Motor neuron (in vitro differentiated cells): Measurements from ENCODE around the gene STAC2. TPM values are rescaled to one million over a fixed set of nuclear protein-coding genes. Genes with fewer than 3 reads are reported as not detected.
A peak's percentile ranks its signal among the peaks of the same experiment; 100 is the strongest.

Experiments
- ATAC-seq, 8 experiments: fragments of 200-7000 bp; cut with Tn5 transposase; replicated peaks in 6 of 8; 2 replicates each; pipeline ENCODE4 v1.8.0; 2021; ENCODE audit warnings: mild to moderate bottlenecking in 8 of 8, moderate library complexity in 8 of 8
- H3K27ac ChIP-seq, 2 donors: fragments of 250-450 bp; sonication (Bioruptor Pico); 2 replicates each; pipeline ENCODE4 v1.9.0; 2021; ENCODE audit warnings: antibody characterized with exemption in 2 of 2, mild to moderate bottlenecking in 2 of 2, moderate library complexity in 1 of 2
- H3K4me1 ChIP-seq, 2 donors: fragments of 250-450 bp; sonication (Bioruptor Pico); replicated peaks in 1 of 2; 2 replicates each; pipeline ENCODE4 v1.6.1; 2021; ENCODE audit warnings: antibody characterized with exemption in 2 of 2, mild to moderate bottlenecking in 2 of 2, moderate library complexity in 1 of 2
- H3K4me3 ChIP-seq, 5 donors: fragments of 250-450 bp; sonication (Bioruptor Pico); 2 replicates each; pipeline ENCODE4 v1.9.0; 2021; ENCODE audit warnings: antibody characterized with exemption in 5 of 5, mild to moderate bottlenecking in 5 of 5, moderate library complexity in 4 of 5
- WGBS, 10 experiments: fragments of 450-650 bp; shearing (Covaris generic); methylation state at CpG; one replicate each; pipeline ENCODE4 v1.0.0; 2022; 5-methylcytosine and 5-hydroxymethylcytosine counted together
- in situ Hi-C, 9 experiments: fragments of 400-800 bp; cut with MboI; loops; one replicate each; pipeline ENCODE4 v1.15.0; 2021; ENCODE audit warnings: low sequenced_read_pairs in 9 of 9, low pct_unique_long_range_greater_than_20kb in 2 of 9; ENCODE audit not compliant: unreplicated experiment in 9 of 9
- total RNA-seq, 8 experiments: library from RNA; unstranded; fragments of 300-600 nt; gene quantifications; 2 replicates each; pipeline versions ENCODE4 v1.2.3 to v1.2.4, GENCODE V29; 2022

Gene STAC2
- total RNA-seq, 8 experiments from 2014 or later: 0.20 to 4.5 (median 0.84) TPM

DNA sequence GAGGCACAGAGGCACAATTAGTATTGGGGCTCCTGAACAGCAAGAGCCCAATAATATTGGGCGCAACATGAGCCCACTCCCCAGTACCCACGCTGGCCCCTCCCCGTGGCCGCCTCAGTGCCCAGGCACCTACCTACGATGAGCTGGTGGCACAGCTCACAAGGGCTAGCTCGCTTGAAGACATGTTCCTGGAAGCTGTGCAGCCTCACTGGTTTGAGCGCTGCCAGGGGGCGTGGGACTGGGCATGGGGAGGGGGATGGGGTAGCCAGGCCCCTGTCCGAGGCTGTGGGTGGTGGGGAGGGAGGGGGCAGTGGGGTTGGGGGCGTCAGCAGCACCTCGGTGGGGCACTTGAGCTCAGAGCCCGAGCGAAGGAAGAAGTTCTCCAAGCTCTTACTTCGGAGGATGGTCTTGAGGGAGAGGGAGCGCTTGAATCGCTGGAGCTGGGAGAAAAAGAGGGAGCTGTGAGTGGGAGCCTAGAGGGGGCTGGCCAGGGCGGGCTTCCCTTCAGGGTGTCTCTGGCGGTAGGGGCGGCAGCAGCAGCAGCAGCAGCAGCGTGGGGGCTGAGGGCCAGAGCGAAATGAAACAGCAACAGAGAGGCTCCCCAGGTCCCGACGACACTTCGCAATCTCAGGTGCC is 7.9 kb downstream of the STAC2 start:
- Histone ChIP-seq H3K4me3 (no peak overlapping the region), H3K4me1 (no peaks in the 10 kb centered on the region), H3K27ac (no peak overlapping the region)
- in situ Hi-C loops: no loop called here
- peak in 2 of 8 experiments; percentile 20 to 27 for ATAC-seq
- WGBS, 10 experiments: 15 to 30% (median 17%) methylated on average over 3 to 6 of the region's 24 CpGs; no CpG with 5 or more reads in 6 of the 10 experiments

DNA sequence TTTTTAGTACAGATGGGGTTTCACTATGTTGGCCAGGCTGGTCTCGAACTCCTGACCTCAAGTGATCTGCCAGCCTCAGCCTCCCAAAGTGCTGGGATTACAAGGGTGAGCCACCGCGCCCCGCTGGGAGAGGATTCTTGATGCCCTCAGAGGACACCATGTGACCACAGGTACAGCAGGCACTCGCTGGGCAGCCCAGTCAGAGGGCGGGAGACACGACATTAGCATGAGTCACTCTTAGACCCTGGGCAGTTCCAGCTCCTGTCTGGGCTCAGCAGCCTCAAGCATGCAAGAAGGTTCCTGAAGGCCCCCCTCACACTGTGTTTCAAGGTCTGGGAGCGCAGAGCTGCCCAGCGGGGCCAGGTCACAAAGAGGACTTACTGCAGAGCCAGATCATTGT is 11.9 kb downstream of the STAC2 start:
- WGBS, 10 experiments: 20 to 100% (median 59%) methylated on average over 1 to 5 of the region's 9 CpGs; no CpG with 5 or more reads in 5 of the 10 experiments
- Histone ChIP-seq H3K4me3 (no peak overlapping the region), H3K27ac (no peak overlapping the region), H3K4me1 (peaks cover 9 to 10% of the 10 kb centered on the region in 2 donors)
- in situ Hi-C loops: no loop called here
- ATAC-seq: peak in 1 of 8 experiments; percentile 16

DNA sequence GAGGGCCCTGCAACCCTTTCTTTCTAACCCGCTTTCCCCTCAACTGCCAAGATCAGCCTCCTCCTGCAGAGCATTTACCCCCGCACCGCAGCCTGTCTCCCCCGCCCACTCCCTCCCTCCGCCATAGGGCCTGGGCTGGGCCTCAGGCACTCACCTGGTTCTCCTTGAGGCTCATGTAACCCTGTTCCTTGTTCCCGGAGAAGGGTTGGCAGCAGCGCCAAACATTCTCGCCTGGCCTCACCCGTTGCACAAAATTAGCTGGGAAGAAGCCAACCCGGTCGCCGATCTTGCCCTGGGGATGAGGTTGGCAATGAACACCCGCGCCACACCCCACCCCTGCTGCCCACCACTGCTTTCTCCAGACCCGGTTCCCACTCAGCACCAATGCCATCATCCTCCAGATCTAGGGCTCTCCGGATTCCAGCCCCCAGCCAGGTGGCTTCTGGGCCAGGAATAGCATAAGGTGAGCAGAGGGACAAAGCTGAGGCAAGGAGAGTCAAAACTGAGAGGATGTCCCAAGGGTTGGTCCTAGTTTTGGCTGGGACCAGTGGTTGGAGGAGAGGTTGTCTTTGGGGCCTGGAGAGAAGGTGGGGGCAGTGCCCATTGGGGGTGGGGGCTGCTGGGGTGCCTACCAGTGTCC is 12.8 kb downstream of the STAC2 start:
- Histone ChIP-seq H3K27ac (no peak overlapping the region), H3K4me3 (no peak overlapping the region), H3K4me1 (peaks cover 9 to 10% of the 10 kb centered on the region in 2 donors)
- in situ Hi-C loops: no loop called here
- 70 to 87% methylated on average over 2 to 6 of the region's 16 CpGs; no CpG with 5 or more reads in 8 of the 10 experiments for WGBS, 10 experiments
- ATAC-seq: no peak

DNA sequence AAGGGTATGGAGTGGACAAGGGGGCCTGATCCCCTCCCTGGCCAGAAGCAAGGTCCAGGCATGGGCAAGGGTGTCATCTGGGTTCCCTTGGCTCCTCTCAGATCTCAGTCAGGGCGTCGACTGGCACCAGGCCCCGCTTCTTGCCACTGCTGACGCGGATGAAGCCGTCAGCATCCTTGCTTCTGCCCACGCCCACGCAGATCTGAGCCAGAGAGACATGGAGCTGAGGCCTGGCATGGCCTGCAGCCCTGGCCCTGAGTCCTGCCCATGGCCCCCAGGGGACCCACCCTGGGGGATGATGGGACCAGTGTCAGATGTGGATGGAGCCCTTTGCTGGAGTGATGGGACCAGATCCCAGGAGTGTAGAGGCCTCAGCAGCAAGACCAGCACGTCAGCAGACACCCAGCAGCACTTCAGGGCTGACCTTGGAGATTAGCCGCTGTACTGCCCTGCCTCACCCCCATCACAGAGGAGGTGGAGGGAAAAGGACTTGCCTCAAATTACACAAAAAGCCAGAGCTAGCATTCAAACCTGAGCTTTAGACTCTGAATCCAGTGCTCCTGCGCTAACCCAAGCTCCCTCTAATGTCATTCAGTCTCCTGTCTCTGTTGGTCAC is 13.4 kb downstream of the STAC2 start:
- Histone ChIP-seq H3K4me3 (no peak overlapping the region), H3K27ac (no peak overlapping the region), H3K4me1 (peaks cover 9 to 10% of the 10 kb centered on the region in 2 donors)
- ATAC-seq: no peak
- WGBS, 10 experiments: 20 to 93% (median 73%) methylated on average over 1 to 6 of the region's 11 CpGs; no CpG with 5 or more reads in 7 of the 10 experiments
- in situ Hi-C loops: no loop called here

DNA sequence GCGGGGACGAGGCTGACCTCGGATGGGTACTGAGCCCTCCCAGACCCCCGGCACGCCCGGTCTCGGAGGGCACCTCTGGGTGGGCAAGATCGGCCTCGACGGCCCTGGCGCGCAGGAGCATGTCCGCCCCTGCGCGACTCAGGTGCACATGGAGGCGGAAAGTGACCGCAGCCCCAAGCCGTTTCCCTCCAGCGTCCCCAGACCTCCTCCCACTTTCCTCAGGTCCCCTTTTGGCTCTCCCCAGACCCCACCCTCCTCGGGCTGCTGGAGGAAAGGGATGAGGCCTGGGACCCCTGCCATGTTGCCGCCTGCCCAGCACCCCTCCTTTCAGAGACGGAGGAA is 15.7 kb downstream of the STAC2 start:
- Histone ChIP-seq H3K4me3 (peak overlapping the region in 3 of 5 donors; percentile 10 to 20 (median 13)), H3K27ac (no peak overlapping the region), H3K4me1 (peaks cover 9 to 10% of the 10 kb centered on the region in 2 donors)
- in situ Hi-C loops: no loop called here
- no peak for ATAC-seq
- WGBS, 10 experiments: no CpG with 5 or more reads among the region's 22 CpGs

DNA sequence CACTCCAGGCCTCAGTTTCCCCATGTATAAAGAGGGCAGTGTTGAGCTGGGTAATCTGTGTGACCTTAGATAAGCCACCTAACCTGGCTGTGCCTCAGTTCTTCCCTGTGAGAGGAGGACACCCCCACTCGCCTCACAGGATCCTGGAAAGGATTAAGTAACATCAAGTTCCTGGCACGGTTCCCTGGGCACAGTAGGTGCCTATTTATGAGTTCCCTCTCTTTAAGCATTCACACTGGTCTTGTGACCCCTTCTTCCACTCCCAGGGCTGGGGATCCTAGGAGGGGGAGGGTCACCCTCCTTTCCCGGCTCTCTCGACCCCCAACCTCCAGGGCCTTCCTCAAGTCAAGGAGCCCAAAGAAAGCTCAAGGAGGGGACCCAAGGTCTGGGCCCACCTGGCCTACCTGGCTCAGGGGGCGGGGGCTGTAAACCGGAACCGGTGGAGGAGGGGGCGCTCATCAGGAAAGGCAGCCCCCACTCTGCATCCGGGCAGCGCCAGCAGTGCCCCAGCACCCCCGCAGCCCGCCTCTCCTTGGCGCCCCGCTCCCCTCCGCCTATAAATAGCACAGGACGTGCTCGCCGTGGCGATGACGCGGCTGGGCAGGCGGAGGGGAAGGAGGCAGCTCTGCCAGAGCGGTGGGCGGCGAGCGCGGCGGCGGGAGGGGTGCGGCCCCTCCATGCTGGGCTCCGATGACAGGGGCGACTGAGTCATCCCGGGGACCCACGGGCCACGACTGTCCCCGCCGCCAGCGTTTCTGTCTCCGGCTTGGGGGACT is 16.2 kb downstream of the STAC2 start:
- Histone ChIP-seq H3K4me3 (peak overlapping the region in 3 of 5 donors; percentile 10 to 20 (median 13)), H3K27ac (no peak overlapping the region), H3K4me1 (peaks cover 9 to 10% of the 10 kb centered on the region in 2 donors)
- 20 to 100% (median 62%) methylated on average over 1 to 2 of the region's 39 CpGs; no CpG with 5 or more reads in 6 of the 10 experiments for WGBS, 10 experiments
- peak; percentile 24 to 91 (median 84) for ATAC-seq
- in situ Hi-C loops: no loop called here

DNA sequence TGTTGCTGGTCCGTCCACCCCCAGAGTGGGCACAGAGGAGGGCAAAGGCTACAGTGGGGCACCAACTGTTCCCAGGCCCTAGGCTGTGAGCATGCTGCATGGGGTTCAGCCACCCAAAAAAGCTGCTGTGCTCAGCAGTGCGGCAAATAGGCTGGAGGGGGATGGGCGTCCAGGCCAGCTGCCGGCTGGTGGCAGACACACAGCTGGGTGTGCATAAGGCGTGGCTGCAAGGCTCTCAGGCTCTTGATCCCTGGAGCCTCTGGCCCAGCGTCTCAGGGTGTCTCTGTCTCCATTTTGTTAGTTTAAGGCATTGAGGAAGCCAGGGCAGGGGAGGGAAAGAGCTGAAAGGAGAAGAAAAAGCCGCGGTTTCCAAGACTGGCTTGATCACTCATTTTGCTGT is 16.9 kb downstream of the STAC2 start:
- 15 to 100% (median 24%) methylated on average over 1 to 3 of the region's 8 CpGs; no CpG with 5 or more reads in 6 of the 10 experiments for WGBS, 10 experiments
- H3K4me3 ChIP-seq: no peak overlapping the region
- peaks cover 9 to 10% of the 10 kb centered on the region in 2 donors for H3K4me1 ChIP-seq
- in situ Hi-C loops: no loop called here
- peak in 5 of 8 experiments; percentile 3 to 37 (median 7) for ATAC-seq
- H3K27ac ChIP-seq: no peak overlapping the region

DNA sequence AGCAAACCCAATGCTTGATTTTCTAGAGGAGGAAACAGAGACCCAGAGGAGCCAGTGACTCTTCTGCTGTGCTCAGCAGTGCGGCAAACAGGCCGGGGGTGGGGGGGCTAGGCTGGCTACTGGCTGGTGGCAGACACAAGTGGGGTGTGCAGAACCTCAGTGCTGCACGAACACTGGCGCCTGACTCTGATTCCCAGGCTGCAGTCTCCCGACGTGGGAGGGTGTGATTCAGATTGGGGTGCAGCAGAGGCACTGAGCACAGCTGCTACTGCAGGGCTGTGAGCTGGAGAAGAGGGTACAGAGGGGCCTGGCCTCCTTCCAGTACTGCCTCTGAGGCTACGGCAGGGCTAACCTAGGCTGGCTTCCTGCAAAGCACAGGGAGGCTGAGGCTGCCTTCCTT is 17.6 kb downstream of the STAC2 start:
- WGBS, 10 experiments: 50 to 80% (median 70%) methylated on average over 1 to 2 of the region's 7 CpGs; no CpG with 5 or more reads in 6 of the 10 experiments
- Histone ChIP-seq H3K4me1 (peaks cover 9 to 10% of the 10 kb centered on the region in 2 donors), H3K4me3 (no peak overlapping the region), H3K27ac (no peak overlapping the region)
- peak in 2 of 8 experiments; percentile 5 to 9 for ATAC-seq
- in situ Hi-C loops: no loop called here

DNA sequence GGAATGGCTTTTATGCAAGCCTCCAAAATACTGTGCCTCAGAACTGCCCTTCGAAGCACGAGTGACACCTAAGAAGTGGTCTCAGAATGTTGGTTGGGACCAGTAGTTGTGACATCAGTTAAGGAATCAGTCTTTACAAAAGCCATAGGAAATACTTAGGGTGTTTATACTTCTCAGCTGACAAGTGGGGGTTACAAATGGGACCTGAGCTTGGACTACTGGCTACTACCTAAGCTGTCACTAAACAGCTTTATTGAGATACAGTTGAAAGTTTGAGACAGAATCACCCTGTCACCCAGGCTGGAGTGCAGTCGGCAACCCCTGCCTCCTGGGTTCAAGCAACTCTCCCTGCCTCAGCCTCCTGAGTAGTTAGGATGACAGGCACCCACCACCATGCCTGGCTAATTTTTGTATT is 20.6 kb downstream of the STAC2 start:
- no peak overlapping the region for H3K4me3 ChIP-seq
- peak in 1 of 8 experiments; percentile 1 for ATAC-seq

DNA sequence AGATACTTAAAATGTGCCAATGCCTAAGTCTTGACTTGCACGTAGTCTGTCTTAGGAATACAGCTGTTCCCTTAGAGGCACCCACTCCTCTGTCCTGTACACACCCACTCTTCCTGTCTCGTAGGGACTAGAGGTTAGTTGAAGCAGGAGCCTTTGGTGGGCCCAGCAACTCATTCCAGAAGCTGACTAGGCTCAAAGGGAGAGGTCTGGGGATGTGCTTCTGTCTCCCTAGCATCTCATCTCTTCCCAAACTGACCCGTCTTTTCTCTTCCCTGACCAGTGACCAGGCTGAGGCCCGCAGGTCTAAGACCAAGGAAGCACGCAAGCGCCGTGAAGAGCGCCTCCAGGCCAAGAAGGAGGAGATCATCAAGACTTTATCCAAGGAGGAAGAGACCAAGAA is 21.5 kb downstream of the STAC2 start:
- H3K4me3 ChIP-seq: no peak overlapping the region
- peaks cover 10 to 12% of the 10 kb centered on the region in 2 donors for H3K4me1 ChIP-seq
- no peak overlapping the region for H3K27ac ChIP-seq
- WGBS, 10 experiments: 71 to 100% (median 88%) methylated on average over 1 to 7 of the region's 8 CpGs; no CpG with 5 or more reads in 2 of the 10 experiments
- no peak for ATAC-seq
- in situ Hi-C loops: no loop called here

More for the DNA sequence above, 20.6 kb downstream of the STAC2 start:
- H3K27ac ChIP-seq: no peak overlapping the region
- in situ Hi-C loops: no loop called here
- WGBS, 10 experiments: 77 to 100% (median 97%) methylated on average over 1 to 3 of the region's 3 CpGs; no CpG with 5 or more reads in 4 of the 10 experiments
- H3K4me1 ChIP-seq: peaks cover 15 to 19% of the 10 kb centered on the region in 2 donors

DNA sequence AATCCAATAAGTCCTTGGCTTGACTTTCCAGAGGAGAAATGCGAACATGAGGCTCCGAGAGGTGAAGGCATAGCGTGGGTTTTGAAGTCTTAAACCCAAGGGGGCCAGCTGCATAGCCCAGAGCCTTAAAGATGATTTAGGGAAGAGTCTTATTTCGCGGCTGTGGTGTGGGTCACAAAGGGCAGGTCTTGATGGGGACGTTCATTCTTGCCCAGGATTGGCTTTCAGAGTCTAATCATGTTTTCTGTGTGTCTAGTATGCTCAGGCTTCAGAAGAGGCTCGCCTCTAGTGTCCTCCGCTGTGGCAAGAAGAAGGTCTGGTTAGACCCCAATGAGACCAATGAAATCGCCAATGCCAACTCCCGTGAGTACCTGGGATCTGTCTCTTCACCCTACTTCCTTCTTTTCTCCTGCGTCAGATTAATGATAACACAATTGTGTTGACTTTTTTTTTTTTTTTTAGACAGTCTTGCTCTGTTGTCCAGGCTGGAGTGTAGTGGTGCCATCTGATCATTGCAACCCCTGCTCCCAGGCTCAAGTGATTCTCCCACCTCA is 24.7 kb downstream of the STAC2 start:
- peak overlapping the region in 1 of 2 donors; percentile 100 for H3K27ac ChIP-seq
- peaks cover 23% of the 10 kb centered on the region in 2 donors for H3K4me1 ChIP-seq
- peak overlapping the region; percentile 69 to 96 (median 86) for H3K4me3 ChIP-seq
- in situ Hi-C loops: no loop called here
- 13 to 72% (median 33%) methylated on average over 1 to 10 of the region's 11 CpGs; no CpG with 5 or more reads in 1 of the 10 experiments for WGBS, 10 experiments
- ATAC-seq: no peak

DNA sequence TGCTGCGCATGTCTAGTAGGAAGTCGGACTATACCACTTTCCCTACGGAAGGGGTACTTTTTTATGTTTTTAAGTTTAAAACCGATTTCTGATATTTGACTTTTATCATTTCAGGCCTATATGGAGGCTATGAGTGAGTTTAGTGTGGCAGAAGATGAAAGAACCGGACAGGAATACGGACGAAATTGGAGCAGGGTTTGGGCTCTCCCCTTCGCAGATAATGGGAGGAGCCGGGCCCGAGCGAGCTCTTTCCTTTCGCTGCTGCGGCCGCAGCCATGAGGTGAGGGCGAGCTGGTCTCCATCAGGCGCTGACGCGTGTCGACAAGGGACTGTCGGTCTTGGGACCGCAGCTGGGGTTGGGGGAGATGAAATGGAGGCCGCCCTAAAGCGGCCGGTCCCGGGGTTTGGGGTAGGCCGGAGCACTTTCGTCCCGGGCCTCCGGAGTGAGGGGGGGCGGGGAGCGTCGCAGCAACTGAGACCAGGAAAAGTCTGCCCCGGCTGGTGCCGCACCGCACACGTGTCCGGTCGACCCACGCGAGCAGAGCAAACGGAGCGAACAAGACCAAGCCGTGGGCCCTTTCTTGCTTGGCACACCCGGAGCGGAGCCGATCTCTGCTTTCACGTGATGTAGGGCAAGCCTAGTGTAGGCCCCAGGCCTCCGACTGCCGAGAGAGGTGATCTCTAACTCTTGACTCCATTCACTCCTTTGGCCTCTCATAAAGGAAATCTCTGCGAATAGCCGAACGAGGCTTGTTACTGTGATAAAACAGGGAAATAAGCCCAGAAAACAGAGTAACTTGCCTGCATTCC is 25.5 kb downstream of the STAC2 start, which contains the start of gene RPL19:
TSS of gene RPL19 (plus strand) at position 214 of the 810 bp plus-strand sequence. CDS start at position 276, 62 bp downstream.
- in situ Hi-C loops: no loop called here
- Histone ChIP-seq H3K4me3 (peak within 1 kb of the TSS; percentile 69 to 96 (median 86)), H3K4me1 (peaks cover 30 to 31% of the 10 kb centered on the region in 2 donors), H3K27ac (peak within 1 kb of the TSS; percentile 99 to 100)
- WGBS, 10 experiments: 0 to 4% (median 0%) methylated on average over 1 to 20 of the region's 52 CpGs; no CpG with 5 or more reads in 1 of the 10 experiments
- ATAC-seq: peak; percentile 39 to 66 (median 46)
